GM12875 (cell line): ENCODE measurements around the gene CELF4.

Experiments
- H3K4me3 ChIP-seq: one replicate; pipeline ENCODE4 v1.5.1; 2011; ENCODE audit warnings: low read depth, low read length, control low read depth
- CTCF ChIP-seq: IDR thresholded peaks from 2 replicates; pipeline ENCODE4 v1.5.1; 2011; ENCODE audit warnings: low read depth, mild to moderate bottlenecking, control low read depth, inconsistent platforms, low read length, moderate library complexity, borderline replicate concordance; ENCODE audit not compliant: insufficient read depth

Gene CELF4

GRCh38 chr18:37575646-37576045, 10.0 kb upstream of the CELF4 start:
- TF ChIP-seq CTCF, result no peak
- H3K4me3 ChIP-seq, result no peak overlapping the region

- H3K4me3 ChIP-seq, result no peak overlapping the region
- no peak for TF ChIP-seq CTCF
Observed at GRCh38 chr18:37574113-37574512, 8.5 kb upstream of the CELF4 start.

- no peak overlapping the region for H3K4me3 ChIP-seq
- TF ChIP-seq CTCF, result no peak
Observed at GRCh38 chr18:37572736-37573135, 7.1 kb upstream of the CELF4 start.

GRCh38 chr18:37571266-37571665, 5.7 kb upstream of the CELF4 start:
- no peak overlapping the region for H3K4me3 ChIP-seq
- TF ChIP-seq CTCF, result no peak

GRCh38 chr18:37570336-37570930, 4.8 kb upstream of the CELF4 start:
- H3K4me3 ChIP-seq, result no peak overlapping the region
- TF ChIP-seq CTCF, result no peak

- no peak overlapping the region for H3K4me3 ChIP-seq
- TF ChIP-seq CTCF, result no peak
Observed at GRCh38 chr18:37568671-37569070, 3.1 kb upstream of the CELF4 start.

GRCh38 chr18:37567994-37568359, 2.4 kb upstream of the CELF4 start:
- H3K4me3 ChIP-seq, result no peak overlapping the region
- TF ChIP-seq CTCF, result no peak
